ENCODE results near the gene RD3L. TPM values are rescaled to one million over a fixed set of nuclear protein-coding genes. Genes with fewer than 3 reads are reported as not detected.

Gene RD3L
- not detected in 2 replicates for total RNA-seq

- DNase-seq (ENCODE audit: low read depth, low spot score): no peak
These were observed at the start of gene RD3L for GRCh38 chr14:103941973-103942736. TSS of gene RD3L (minus strand) at chr14:103942529. CDS start at chr14:103941695, 834 bp downstream.

GRCh38 chr14:103989964-103990363 is 47.6 kb upstream of the RD3L start:
- no peak for DNase-seq (ENCODE audit: low read depth, low spot score)

- no peak for DNase-seq (ENCODE audit: low read depth, low spot score)
These were observed 46.7 kb upstream of the RD3L start for GRCh38 chr14:103989034-103989433.

GRCh38 chr14:103984196-103984595 is 41.9 kb upstream of the RD3L start:
- DNase-seq (ENCODE audit: low read depth, low spot score): no peak

GRCh38 chr14:103980623-103981238 is 38.4 kb upstream of the RD3L start:
- DNase-seq (ENCODE audit: low read depth, low spot score): peak; percentile 1

- no peak for DNase-seq (ENCODE audit: low read depth, low spot score)
These were observed 32.2 kb upstream of the RD3L start for GRCh38 chr14:103974575-103974974.

GRCh38 chr14:103973354-103973753 is 31.0 kb upstream of the RD3L start:
- no peak for DNase-seq (ENCODE audit: low read depth, low spot score)

- DNase-seq (ENCODE audit: low read depth, low spot score): no peak
These were observed 27.6 kb upstream of the RD3L start for GRCh38 chr14:103969961-103970360.

- DNase-seq (ENCODE audit: low read depth, low spot score): no peak
These were observed 24.3 kb upstream of the RD3L start for GRCh38 chr14:103966631-103967030.

GRCh38 chr14:103961928-103962578 is 19.7 kb upstream of the RD3L start:
- DNase-seq (ENCODE audit: low read depth, low spot score): no peak

- no peak for DNase-seq (ENCODE audit: low read depth, low spot score)
These were observed 18.2 kb upstream of the RD3L start for GRCh38 chr14:103960457-103961055.

GRCh38 chr14:103949131-103949790 is 6.9 kb upstream of the RD3L start:
- DNase-seq (ENCODE audit: low read depth, low spot score): no peak

- no peak for DNase-seq (ENCODE audit: low read depth, low spot score)
These were observed 6.1 kb upstream of the RD3L start for GRCh38 chr14:103948442-103948841.

- DNase-seq (ENCODE audit: low read depth, low spot score): no peak
These were observed 4.6 kb upstream of the RD3L start for GRCh38 chr14:103946975-103947374.

GRCh38 chr14:103943673-103944072 is 1.3 kb upstream of the RD3L start:
- DNase-seq (ENCODE audit: low read depth, low spot score): no peak

GRCh38 chr14:103941462-103941861 is 867 bp downstream of the RD3L start:
- DNase-seq (ENCODE audit: low read depth, low spot score): no peak

- no peak for DNase-seq (ENCODE audit: low read depth, low spot score)
These were observed 7.2 kb downstream of the RD3L start for GRCh38 chr14:103935102-103935501.

- DNase-seq (ENCODE audit: low read depth, low spot score): no peak
These were observed 9.4 kb downstream of the RD3L start for GRCh38 chr14:103932791-103933490.

GRCh38 chr14:103931422-103931821 is 10.9 kb downstream of the RD3L start:
- DNase-seq (ENCODE audit: low read depth, low spot score): no peak

GRCh38 chr14:103930051-103930604 is 12.2 kb downstream of the RD3L start:
- DNase-seq (ENCODE audit: low read depth, low spot score): no peak

All from pulmonary artery endothelial cell (primary cell).